T47D (cell line): Measurements from ENCODE around the gene BST2.

Experiments used
- DNase-seq, 2 experiments: peaks; one replicate each; pipeline versions ENCODE4 v3.0.0 to v3.0.0-alpha.2; 2011 to 2012; ENCODE audit warnings: low read depth in 1 of 2, low spot score in 1 of 2
- JUND ChIP-seq: IDR thresholded peaks from 2 replicates; pipeline ENCODE4 v1.6.1; 2012; ENCODE audit warnings: low read depth
- in situ Hi-C: cut with HindIII; loops from 2 replicates; pipeline ENCODE4 v1.10.0; 2016; ENCODE audit warnings: low sequenced_read_pairs, low pct_unique_long_range_greater_than_20kb

The BST2 gene

GRCh38 chr19:17359905-17360800 lies 45.3 kb downstream of the BST2 start:
- TF ChIP-seq JUND = no peak
- in situ Hi-C loops = no loop called here
- DNase-seq = no peak

- in situ Hi-C loops = no loop called here
- no peak for TF ChIP-seq JUND
- no peak for DNase-seq
Measured at GRCh38 chr19:17358395-17358794, 47.0 kb downstream of the BST2 start.

GRCh38 chr19:17357724-17358123 lies 47.7 kb downstream of the BST2 start:
- in situ Hi-C loops = no loop called here

GRCh38 chr19:17357078-17357666 lies 48.3 kb downstream of the BST2 start:
- no peak for TF ChIP-seq JUND
- DNase-seq = no peak
- in situ Hi-C loops = no loop called here

More at GRCh38 chr19:17357724-17358123, 47.7 kb downstream of the BST2 start:
- DNase-seq = no peak
- TF ChIP-seq JUND = no peak

- DNase-seq = no peak
- in situ Hi-C loops = no loop called here
- no peak for TF ChIP-seq JUND
Measured at GRCh38 chr19:17353386-17353785, 52.0 kb downstream of the BST2 start.
